Activated CD4-positive, alpha-beta T cell treated with anti-CD3 and anti-CD28 coated beads for 1 hour (primary cell): ENCODE results near the gene SMIM13.

Source experiments
- DNase-seq: peaks from one replicate; pipeline ENCODE4 v3.0.0-alpha.2; 2020

The SMIM13 gene

DNA sequence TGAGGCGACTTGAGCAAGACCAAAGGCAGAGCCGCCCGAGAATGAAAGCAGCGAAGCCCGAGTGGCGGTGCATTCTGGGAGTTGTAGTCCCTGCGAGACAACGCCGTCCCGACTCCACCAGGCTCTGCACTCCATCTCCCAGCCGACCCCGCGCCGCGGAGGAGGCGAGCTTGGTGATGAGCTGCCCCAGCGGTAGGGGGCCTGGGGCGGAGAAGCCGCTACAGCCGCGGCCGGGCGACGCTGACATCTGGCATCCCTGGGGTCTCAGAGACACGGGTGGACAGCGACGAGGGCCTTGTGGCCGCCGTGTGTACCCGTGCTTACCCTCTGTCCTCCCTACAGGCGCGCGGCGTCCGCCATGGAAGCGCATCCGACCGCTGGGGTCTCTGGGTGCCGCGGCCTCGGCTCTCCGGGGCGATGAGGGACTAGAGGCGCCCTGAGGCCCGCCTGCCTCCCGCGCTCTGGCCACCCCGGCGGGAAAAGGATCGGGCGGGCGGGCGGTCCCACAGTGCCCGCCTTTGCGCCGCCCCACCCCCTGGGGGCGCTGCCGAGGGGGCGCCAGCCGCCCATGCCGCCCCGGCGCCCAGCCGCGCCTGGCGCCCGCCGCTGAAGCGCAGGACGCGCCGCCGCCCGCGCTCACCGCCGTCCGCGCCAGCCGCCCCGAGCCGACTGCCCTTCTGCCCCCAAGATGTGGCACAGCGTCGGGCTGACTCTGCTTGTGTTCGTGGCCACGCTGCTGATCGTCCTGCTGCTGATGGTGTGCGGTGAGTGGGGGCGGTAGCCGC lies at the start of gene SMIM13:
TSS of gene SMIM13 (plus strand) at position 209 of the 785 bp plus-strand sequence. CDS start at position 689, 480 bp downstream.
- DNase-seq, result peak; percentile 89

DNA sequence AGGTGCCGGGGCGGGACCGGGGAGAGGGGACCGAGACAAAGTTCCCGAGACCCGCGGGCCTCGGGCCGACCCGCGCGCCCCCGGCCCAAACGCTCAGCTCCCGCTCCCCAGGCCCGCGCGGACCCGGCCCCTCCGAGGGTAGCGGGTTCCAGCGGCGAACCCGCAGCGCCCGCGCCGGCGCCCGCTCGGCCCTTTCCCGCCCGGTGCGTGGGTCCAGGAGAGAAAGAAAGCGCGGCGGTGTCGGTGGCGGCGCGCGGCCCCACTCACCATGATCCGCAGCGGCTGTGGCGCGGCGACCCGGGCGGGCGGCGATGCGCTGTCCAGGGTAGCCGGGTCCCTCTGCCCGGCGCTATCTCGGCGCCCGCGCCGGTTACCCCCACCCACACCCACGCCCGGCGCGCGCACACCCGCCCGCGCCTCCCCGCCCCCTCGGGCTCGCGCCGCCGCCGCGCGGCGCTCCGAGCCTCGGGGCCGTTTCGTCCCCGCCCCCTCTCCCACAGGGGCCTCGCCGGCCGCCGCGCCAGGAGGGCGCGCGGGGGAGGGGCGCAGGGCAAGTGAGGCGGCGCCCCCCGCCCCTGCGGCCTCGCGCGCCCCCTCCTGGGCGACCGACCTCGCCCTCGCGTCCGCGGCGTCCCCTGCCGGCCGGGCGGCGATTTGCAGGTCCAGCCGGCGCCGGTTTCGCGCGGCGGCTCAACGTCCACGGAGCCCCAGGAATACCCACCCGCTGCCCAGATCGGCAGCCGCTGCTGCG lies 49.5 kb upstream of the SMIM13 start, which contains the start of gene ELOVL2:
TSS of gene ELOVL2 (minus strand) at position 345 of the 751 bp plus-strand sequence. CDS start at position 270, 75 bp downstream.
- no peak for DNase-seq

DNA sequence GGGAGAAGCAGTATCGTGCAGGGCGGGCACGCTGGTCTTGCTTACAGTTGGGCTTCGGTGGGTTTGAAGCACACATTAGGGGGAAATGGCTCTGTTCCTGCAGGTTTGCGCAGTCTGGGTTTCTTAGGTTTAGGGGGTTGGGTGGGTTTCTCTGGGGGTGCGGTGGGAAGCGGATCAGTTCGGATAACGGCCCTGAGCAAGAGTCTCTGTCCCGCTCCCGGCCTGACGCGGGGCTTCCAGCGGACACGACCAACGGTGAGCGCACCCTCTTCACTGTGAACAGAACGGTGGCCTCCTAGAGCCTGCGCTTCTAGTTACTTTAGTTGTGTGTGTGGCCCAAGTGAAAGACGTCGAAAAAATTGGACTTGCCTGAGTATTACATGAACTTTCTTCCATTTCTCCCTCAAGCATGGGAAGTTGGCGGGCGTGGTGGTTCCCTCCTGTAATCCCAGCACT lies 48.9 kb upstream of the SMIM13 start:
- DNase-seq, result no peak

DNA sequence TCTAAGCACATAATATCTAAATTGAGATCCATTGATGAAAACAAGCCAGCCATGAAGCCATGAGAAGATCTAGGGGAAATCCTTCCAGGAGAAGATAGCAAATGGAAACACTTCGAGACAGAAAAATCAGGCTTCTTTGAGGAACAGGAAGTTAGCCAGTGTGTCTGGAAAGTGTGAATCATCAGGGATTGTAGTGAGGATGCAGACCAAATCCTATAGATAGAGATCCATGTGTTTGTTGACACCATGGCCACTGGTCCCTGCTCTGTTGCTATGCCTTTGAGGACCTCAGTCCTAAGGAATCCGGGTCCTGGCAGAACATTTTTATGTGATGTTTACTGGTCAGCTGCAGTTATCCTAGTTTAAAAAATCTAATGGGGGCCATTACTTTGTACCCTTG lies 42.9 kb upstream of the SMIM13 start:
- no peak for DNase-seq

DNA sequence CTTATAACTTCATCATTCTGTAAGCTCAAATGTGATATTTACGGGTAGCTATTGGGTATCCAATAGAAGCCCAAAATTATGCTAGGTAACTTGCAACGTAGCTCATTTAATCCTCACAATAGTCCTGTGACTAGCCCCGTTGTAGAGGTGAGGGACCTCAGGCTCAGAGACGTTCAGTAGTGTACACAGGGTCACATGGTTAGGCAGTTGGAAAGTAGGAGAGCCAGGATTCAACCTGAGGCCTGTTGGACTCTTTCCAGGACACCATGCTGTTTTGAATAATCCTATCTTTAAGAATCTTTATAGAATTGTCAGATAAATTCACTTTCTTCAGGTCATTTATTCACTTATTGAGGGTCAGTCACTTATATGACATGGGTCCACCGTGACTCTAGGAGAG lies 40.3 kb upstream of the SMIM13 start:
- DNase-seq, result no peak

DNA sequence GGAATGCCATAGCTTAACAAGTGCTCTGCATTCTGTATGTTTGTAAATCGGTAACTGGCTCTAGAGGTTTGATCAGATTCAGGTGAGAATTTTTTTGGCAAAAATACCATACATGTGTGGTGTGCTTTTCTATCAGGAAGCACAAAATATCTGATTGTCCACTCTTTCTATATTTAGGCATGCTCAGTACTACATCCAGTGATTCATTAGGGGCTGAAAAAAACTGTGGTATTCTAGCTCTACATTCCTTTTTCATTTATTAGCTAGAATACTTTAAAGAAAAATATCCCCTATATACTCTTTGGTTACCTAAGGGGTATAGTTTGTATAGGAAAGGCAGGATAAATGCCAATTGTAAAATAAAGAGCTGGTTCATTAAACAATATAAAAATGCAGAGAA lies 38.9 kb upstream of the SMIM13 start:
- no peak for DNase-seq

DNA sequence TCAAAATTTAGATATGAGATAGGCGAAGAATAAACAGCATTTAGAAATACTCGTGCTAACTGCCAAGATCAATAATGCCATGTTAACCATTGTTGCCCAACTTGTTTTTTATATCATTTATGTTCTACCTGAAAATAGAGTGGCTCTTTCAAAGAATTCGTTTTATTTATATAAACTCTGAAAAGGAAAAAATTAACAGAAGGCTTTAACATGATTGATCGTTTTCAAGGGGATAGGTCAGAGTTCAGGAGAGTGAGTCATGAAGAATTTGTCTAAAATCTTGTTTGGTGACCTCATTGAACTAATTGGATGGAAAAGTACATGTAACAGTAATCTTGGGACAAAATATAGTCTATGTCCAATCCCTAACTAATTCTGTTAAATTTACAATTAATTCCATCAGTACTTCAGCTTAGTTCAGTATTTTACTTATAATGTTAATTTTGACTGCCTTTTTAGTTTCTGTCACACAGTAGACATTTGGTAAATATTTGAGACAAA lies 38.5 kb upstream of the SMIM13 start:
- DNase-seq, result no peak

DNA sequence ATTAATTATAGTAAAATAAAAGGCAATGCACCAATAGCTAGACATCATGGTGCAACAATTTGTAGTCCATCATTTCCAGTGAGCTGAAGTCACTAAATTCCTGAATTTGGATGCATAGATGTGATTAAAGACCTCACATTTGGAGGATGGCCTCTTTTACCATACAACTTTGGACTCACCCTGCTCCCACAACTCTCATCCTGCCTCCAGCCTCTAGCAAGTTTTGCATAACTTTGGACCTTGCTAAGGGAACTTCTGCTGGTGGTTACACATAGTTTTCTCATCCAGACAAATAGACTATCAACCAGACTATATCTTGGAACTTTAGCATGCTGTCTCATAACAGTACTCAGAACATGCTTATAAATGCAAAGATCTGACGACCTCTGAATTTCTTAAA lies 36.8 kb upstream of the SMIM13 start:
- no peak for DNase-seq

DNA sequence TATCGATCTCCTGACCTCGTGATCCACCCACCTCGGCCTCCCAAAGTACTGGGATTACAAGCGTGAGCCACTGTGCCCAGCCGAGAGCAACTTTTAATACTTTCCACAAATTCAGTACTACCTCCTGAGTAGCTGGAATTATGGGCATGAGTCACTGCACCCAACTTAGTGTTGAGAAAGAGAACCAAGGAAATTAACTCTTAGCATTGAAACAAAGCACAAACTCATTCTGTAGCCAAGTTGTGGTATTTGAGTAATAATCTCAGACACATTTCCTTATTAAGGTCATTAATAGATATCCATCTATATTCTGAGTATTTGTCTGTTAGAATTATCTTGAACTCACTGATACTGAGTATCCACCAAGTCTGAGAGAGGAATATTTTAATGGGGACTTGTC lies 35.2 kb upstream of the SMIM13 start:
- no peak for DNase-seq

DNA sequence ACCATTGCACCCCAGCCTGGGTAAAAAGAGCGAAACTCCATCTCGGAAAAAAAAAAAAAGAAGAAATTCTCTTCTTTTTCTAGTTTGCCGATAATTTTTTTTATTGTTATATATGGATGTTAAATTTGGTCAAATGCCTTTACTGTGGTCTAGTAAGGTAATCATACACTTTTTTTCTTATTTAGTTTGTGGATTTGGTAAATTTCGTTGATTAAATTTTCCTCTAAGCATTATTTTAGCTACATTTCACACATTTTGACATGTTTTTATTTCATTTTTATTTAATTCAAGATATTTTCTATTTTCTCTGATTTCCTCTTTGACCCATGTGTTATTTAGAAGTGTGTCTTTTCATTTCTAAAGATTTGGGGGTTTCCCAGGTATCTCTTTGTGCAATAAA lies 31.6 kb upstream of the SMIM13 start:
- DNase-seq, result no peak

DNA sequence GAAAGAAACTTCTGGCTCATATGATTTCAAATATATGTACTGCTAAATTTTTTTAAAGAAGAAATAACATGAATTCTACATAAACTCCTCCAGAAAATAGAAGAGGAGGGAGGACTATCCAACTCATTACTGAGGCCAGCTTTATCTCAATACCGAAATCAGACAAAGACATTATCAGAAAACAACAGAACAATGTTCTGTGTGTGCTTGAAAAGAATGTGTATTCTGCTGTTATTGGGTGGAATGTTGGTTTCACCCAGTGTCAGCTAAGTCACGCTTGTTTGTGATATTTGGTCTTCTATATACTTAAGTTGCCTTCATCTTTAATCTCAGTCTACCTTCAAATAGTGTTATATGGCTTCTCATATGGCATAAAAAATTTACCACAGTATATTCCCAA lies 30.9 kb upstream of the SMIM13 start:
- no peak for DNase-seq

DNA sequence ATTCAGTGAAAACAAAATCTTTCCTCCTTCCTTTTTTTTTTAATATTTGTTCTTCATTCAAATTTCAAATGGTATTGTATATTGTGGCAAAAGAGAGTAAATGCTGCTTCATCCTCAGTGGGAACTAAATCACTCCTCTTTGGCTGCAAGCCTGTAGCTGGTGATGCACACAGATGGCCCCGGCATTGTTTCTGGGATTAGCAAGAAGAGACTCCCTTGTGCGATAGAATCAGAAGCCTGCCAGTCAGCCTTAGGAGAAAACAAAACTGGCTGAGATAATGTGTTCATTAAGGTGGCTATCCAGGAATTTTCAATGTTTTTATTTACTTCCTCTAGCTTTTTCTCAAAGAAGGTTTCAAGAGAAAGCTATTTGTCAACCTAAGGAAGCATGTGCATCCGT lies 28.8 kb upstream of the SMIM13 start:
- no peak for DNase-seq

DNA sequence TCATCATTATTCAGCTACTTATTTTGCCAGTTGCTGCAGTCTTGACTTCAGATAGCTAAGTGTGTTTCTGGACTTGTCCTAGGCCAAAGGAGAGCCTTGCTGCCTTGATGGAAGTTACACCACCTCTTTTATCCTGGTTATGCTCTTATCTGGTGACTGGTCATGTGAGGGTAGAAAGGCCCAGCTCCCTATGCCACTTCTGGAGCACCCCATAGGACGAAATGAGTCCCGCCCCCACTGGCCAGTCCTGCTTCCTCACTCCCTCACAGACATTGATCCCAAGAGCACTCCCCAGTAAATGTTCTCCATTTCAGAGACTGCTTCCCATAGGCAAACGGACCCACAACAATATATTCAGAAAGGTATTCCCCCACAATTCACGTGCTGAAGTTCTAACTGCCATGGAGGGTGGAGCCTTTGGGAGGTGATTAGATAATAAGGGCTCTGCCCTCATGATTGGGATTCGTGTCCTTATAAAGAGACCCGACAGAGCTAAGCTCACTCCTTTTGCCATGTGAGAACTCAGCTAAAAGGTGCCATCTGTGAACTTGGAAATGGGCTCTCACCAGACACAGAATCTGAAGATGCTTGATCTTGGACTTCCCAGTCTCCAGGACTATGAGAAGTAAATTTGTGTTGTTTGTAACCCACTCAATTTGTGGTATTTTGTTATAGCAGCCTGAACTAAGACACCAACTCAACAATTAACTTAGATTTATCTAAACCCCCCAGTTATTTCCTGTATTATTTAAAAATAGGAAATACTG lies 28.0 kb upstream of the SMIM13 start:
- no peak for DNase-seq

DNA sequence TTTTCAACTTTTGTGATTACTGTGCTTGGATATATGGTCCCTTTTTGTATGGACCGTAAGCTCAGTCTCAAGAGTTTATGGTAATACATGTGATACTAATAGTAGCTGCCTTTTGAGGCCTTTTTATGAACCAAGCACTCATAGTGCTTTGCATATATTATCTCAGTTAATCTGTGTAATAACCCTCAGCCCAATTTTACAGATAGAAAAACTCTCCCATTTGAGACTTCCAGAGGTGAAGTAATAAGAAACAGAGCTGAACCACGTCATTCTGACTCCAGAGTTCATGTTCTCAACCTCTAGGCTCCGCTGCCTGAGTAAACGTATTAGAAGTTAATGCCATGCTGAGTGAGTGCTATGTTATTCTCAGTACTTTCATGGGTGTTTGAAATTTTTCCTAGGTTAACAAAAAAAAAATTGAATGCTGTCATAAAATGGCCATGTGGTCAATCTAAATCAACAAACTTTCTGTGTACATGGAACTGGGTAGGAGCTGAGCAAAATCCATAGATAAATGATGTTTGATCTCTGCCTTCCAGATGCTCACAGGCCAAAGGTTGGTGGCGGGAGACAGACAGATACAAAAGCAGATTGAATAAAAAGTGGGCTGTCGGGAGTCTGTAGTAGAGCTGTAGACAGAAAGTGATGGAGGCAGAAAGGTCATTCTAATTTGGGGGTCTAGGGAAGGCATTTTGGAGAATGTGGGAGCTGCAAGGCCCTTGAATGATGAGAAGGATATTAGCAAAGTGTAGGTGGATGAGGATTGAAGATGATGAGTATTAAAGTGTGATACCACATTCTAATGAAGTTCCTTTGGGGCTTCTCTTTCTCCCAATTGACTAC lies 26.9 kb upstream of the SMIM13 start:
- no peak for DNase-seq

DNA sequence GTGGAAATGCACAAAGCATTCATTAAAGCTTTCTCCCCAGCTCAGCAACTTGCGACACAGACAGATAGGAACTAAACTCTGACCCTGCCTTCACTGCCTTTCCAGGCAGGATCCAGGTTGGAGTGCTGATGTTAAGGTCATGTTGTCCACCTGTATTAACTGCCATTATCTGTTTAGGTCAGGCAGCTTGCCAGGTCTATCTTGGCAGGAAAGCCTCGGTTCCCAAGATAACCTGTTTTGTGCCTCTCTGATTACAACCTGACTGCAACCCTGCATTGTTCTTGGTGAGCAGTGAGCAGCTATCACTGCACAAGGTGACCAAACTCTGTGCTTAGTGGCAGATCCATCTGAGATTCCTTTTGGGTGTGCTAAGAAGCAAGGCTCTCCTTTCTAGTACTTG lies 26.3 kb upstream of the SMIM13 start:
- no peak for DNase-seq

DNA sequence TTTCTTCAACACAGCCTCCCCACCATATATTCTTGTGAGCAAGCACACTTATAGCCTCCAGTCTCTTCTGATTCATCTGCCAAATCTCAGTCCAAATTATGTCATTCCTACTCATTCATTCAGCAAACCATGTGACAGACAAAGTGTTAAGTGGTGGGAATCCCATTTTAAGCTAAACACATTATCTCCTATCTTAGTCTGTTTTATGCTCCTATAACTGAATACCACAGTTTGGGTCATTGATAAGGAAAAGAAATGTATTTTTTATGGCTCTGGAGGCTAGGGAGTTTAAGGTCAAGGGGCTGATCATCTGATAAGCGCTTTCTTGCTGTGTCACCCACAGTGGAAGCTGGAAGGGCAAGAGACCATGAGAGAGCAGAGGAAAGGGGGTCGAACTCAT lies 23.9 kb upstream of the SMIM13 start:
- no peak for DNase-seq

DNA sequence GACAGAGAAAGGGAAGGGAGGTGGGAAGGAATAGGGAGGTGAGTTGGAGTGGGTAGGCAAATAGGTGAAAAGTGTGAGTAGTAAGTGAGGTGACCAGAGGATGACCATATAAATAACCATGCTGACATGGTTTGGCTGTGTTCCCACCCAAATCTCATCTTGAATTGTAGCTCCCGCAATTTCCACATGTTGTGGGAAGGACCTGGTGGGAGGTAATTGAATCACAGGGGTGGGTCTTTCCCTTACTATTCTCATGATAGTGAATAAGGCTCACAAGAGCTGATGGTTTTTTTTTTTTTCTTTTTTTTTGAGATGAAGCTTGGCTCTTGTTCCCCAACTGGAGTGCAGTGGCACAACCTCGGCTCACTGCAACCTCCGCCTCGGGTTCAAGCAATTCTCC lies 21.5 kb upstream of the SMIM13 start:
- no peak for DNase-seq

DNA sequence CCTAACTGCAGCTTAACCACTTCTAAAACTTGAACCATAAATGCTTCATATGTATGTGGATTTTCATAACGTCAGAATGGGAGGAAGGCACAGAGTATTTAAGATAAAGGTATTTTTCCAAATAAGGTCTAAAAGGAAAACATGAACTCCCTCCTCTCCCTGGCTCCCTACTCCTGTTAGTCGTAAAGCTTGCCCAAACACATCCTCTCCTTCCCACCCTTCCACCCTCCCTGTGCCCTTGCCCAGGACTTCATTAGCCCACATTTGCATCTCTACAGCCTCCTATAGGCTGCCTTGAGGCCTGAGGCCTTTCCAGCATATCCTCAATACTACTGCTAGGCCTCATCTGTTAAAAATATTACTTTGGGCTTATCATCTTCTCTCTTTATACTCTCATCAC lies 17.1 kb upstream of the SMIM13 start:
- DNase-seq, result no peak

DNA sequence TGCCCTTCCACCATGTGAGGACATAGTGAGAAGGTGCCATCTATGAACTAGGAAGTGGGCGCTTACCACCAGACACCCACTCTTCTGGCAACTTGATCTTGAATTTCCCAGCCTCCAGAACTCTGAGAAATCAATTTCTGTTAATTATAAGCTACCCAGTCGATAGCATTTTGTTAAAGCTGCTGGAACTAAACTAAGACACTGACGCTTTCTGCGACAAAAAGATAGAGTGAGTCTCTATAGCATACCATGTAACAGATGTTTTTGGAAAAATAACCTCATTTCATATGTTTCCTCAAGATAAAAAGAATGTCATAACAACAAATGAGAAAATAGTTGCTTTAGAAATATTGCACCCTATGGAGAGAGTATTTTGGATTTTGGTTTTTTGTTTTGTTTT lies 15.4 kb upstream of the SMIM13 start:
- no peak for DNase-seq

DNA sequence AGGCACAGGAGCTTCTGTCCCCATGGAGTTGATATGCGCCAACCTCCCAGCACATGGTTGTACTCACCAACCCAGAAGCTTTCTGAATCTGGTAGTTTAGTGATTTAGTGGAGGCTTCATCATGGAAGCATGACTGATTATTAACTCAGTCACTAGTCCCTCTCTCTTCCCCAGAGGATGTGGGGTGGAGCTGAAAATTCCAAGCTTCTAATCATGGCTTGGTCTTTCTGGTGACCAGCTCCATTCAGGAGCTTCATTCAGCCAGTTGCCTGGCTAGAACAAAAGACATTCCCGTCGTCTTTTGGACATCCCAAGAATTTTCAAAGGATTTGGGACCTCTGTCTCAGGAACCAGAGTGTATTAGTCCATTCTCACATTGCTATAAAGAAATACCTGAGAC lies 13.3 kb upstream of the SMIM13 start:
- no peak for DNase-seq

DNA sequence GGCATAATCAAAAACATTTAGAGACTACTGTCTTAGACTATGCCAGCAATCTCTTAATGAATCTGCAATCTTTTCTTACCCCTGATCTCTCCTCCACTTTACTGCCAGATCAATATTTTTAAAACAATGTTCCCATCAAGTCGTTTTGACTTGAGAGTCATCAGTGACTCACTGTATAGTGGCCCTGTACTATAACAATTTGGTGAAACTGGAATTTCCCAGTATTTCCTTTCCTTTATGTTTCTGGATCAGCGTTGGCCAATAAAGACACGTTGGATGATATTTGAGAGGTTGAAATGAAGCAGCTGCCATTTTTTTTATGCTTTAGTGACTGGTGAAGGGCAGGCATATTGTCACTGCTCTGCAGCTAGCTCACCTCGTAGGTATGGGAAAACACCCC lies 10.1 kb upstream of the SMIM13 start:
- DNase-seq, result no peak

DNA sequence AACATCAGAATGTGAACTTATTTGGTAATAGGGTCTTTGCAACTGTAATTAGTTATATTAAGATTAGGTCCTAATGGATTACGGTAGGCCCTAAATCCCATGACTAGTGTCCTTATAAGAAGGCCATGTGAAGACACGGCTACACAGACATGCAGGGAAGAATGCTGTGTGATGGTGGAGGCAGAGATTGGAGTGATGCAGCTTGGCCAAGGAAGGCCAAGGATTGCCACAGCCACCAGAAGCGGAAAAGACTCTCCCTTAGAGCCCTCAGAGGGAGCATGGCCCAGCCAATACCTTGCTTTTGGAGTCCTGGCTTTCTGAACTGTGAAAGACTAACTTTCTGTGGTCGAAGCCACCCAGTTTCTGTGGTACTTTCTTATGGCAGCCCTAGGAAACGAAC lies 9.7 kb upstream of the SMIM13 start:
- no peak for DNase-seq
